ENCODE measurements around the gene STT3B.
"Not testable (repeated sequence)": the region's sequence is repeated elsewhere in the genome, so short reads cannot be mapped to it uniquely, and the experiment has no call there.

STT3B gene

GRCh38 chr3:31532587-31533168 lies at the start of gene STT3B:
STT3B (plus strand) TSS chr3:31532925; CDS start chr3:31532999, 74 bp downstream.
- in situ Hi-C loops (cut with MboI; ENCODE audit: low sequenced_read_pairs), result no loop called here

- in situ Hi-C loops (cut with MboI; ENCODE audit: low sequenced_read_pairs), result no loop called here
These were observed 48.9 kb upstream of the STT3B start for GRCh38 chr3:31483776-31484175.

- in situ Hi-C loops (cut with MboI; ENCODE audit: low sequenced_read_pairs), result no loop called here
These were observed 47.5 kb upstream of the STT3B start for GRCh38 chr3:31485196-31485595.

GRCh38 chr3:31486865-31487533 lies 45.7 kb upstream of the STT3B start:
- in situ Hi-C loops (cut with MboI; ENCODE audit: low sequenced_read_pairs), result no loop called here

- in situ Hi-C loops (cut with MboI; ENCODE audit: low sequenced_read_pairs), result no loop called here
These were observed 44.2 kb upstream of the STT3B start for GRCh38 chr3:31488475-31489017.

- in situ Hi-C loops (cut with MboI; ENCODE audit: low sequenced_read_pairs), result no loop called here
These were observed 42.2 kb upstream of the STT3B start for GRCh38 chr3:31490502-31490901.

GRCh38 chr3:31491660-31492059 lies 41.1 kb upstream of the STT3B start:
- in situ Hi-C loops (cut with MboI; ENCODE audit: low sequenced_read_pairs), result no loop called here

- in situ Hi-C loops (cut with MboI; ENCODE audit: low sequenced_read_pairs), result no loop called here
These were observed 39.6 kb upstream of the STT3B start for GRCh38 chr3:31493149-31493548.

- in situ Hi-C loops (cut with MboI; ENCODE audit: low sequenced_read_pairs), result no loop called here
These were observed 36.6 kb upstream of the STT3B start for GRCh38 chr3:31495971-31496665.

GRCh38 chr3:31498791-31499190 lies 33.9 kb upstream of the STT3B start:
- in situ Hi-C loops (cut with MboI; ENCODE audit: low sequenced_read_pairs), result no loop called here

GRCh38 chr3:31499281-31499680 lies 33.4 kb upstream of the STT3B start:
- in situ Hi-C loops (cut with MboI; ENCODE audit: low sequenced_read_pairs), result no loop called here

- in situ Hi-C loops (cut with MboI; ENCODE audit: low sequenced_read_pairs), result no loop called here
These were observed 29.9 kb upstream of the STT3B start for GRCh38 chr3:31502803-31503221.

GRCh38 chr3:31503456-31503855 lies 29.3 kb upstream of the STT3B start:
- in situ Hi-C loops (cut with MboI; ENCODE audit: low sequenced_read_pairs), result no loop called here

GRCh38 chr3:31504230-31504629 lies 28.5 kb upstream of the STT3B start:
- in situ Hi-C loops (cut with MboI; ENCODE audit: low sequenced_read_pairs), result no loop called here

- in situ Hi-C loops (cut with MboI; ENCODE audit: low sequenced_read_pairs), result no loop called here
These were observed 27.2 kb upstream of the STT3B start for GRCh38 chr3:31505371-31506048.

GRCh38 chr3:31506515-31506914 lies 26.2 kb upstream of the STT3B start:
- in situ Hi-C loops (cut with MboI; ENCODE audit: low sequenced_read_pairs), result not testable (repeated sequence)

- in situ Hi-C loops (cut with MboI; ENCODE audit: low sequenced_read_pairs), result no loop called here
These were observed 24.1 kb upstream of the STT3B start for GRCh38 chr3:31508452-31509146.

- in situ Hi-C loops (cut with MboI; ENCODE audit: low sequenced_read_pairs), result no loop called here
These were observed 23.5 kb upstream of the STT3B start for GRCh38 chr3:31509147-31509728.

- in situ Hi-C loops (cut with MboI; ENCODE audit: low sequenced_read_pairs), result no loop called here
These were observed 18.2 kb upstream of the STT3B start for GRCh38 chr3:31514570-31514969.

All from HL-60/S4 treated with phorbol 12-myristate 13-acetate at 8.2 ng/mL for 4 days and 3 days (cell line).